NT2/D1 (cell line): ENCODE measurements around the gene OLFML2B.

Experiments
- YY1 ChIP-seq: IDR thresholded peaks from 2 replicates; pipeline ENCODE4 v1.6.1; 2011; ENCODE audit not compliant: insufficient read length, insufficient read depth
- ZNF274 ChIP-seq: IDR thresholded peaks from 2 replicates; pipeline ENCODE4 v1.6.1; 2011; ENCODE audit warnings: mild to moderate bottlenecking, low read depth, low read length

DNA sequence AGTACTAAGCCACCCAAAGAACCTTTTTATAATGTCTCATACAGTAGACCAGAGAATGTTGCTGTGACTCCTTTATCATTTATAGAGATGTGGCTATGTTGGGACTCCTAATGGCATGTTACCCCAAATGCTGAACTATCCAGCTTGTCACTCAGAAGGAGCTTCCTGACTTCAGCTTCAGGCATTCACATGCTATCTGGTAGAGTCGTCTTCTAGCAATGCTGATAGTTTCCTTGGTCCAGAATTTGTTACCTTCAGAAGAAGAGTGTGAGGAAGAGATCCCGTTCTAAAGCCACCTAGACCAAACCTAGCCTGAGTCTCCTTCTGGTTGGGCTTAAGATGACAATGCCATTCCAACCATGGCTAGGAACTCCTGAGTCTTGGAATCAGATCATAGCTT, 68.1 kb downstream of the OLFML2B start:
- no peak for TF ChIP-seq YY1
- no peak for TF ChIP-seq ZNF274
